Erythroblast (primary cell): ENCODE results near the gene THSD7A.

Experiments used
- GATA1 ChIP-seq: IDR thresholded peaks from 2 replicates; pipeline ENCODE4 v1.6.1; 2011; ENCODE audit warnings: low read depth, mild to moderate bottlenecking, control low read depth, low read length, moderate library complexity
- POLR2A ChIP-seq: IDR thresholded peaks from 2 replicates; pipeline ENCODE4 v1.6.1; 2011; ENCODE audit warnings: mild to moderate bottlenecking, low read length

GRCh38 chr7:11513460-11513859 is 318.5 kb downstream of the THSD7A start:
- TF ChIP-seq POLR2A (no peak), GATA1 (no peak)
